GM18858 (cell line): Measurements from ENCODE around the gene ARG2.

Source experiments
- ATAC-seq: cut with Tn5 transposase; IDR thresholded peaks from one replicate; pipeline ENCODE4 v1.9.1; 2021; ENCODE audit not compliant: unreplicated experiment

Gene ARG2

GRCh38 chr14:67636361-67636919 is 16.7 kb downstream of the ARG2 start:
- ATAC-seq = peak; percentile 46

GRCh38 chr14:67638642-67639041 is 18.9 kb downstream of the ARG2 start:
- no peak for ATAC-seq

GRCh38 chr14:67641480-67641879 is 21.8 kb downstream of the ARG2 start:
- no peak for ATAC-seq

- no peak for ATAC-seq
These were observed 22.4 kb downstream of the ARG2 start for GRCh38 chr14:67641902-67642749.

- no peak for ATAC-seq
These were observed 24.0 kb downstream of the ARG2 start for GRCh38 chr14:67643713-67644112.

GRCh38 chr14:67644428-67644827 is 24.7 kb downstream of the ARG2 start:
- no peak for ATAC-seq

GRCh38 chr14:67645414-67645813 is 25.7 kb downstream of the ARG2 start:
- no peak for ATAC-seq

GRCh38 chr14:67646131-67646530 is 26.4 kb downstream of the ARG2 start:
- ATAC-seq = no peak

- no peak for ATAC-seq
These were observed 30.4 kb downstream of the ARG2 start for GRCh38 chr14:67650151-67650550.

GRCh38 chr14:67650694-67651093 is 31.0 kb downstream of the ARG2 start:
- no peak for ATAC-seq

GRCh38 chr14:67652189-67652588 is 32.5 kb downstream of the ARG2 start:
- no peak for ATAC-seq

GRCh38 chr14:67653651-67654280 is 34.0 kb downstream of the ARG2 start:
- ATAC-seq = no peak

- ATAC-seq = no peak
These were observed 43.9 kb downstream of the ARG2 start for GRCh38 chr14:67663633-67664032.

GRCh38 chr14:67665868-67666267 is 46.1 kb downstream of the ARG2 start:
- no peak for ATAC-seq

GRCh38 chr14:67666750-67667449 is 47.2 kb downstream of the ARG2 start:
- ATAC-seq = no peak

GRCh38 chr14:67668559-67668958 is 48.8 kb downstream of the ARG2 start:
- ATAC-seq = peak; percentile 39

GRCh38 chr14:67673451-67673850 is 53.7 kb downstream of the ARG2 start:
- ATAC-seq = no peak

- ATAC-seq = peak; percentile 25
These were observed 54.4 kb downstream of the ARG2 start for GRCh38 chr14:67674139-67674479.

GRCh38 chr14:67674480-67675218 is 54.9 kb downstream of the ARG2 start, which contains the start of gene VTI1B:
VTI1B (minus strand) TSS chr14:67674632; CDS start chr14:67674489, 143 bp downstream.
- peak; percentile 76 for ATAC-seq

- no peak for ATAC-seq
These were observed 55.5 kb downstream of the ARG2 start for GRCh38 chr14:67675219-67675582.

- ATAC-seq = no peak
These were observed 59.3 kb downstream of the ARG2 start for GRCh38 chr14:67679006-67679405.
